K562 (cell line): ENCODE results near the gene ADGRD1.

Experiments used
- CTCF ChIP-seq, 3 experiments: IDR thresholded peaks in 2 of 3; conservative IDR thresholded peaks in 1 of 3; 2 replicates each; pipeline ENCODE4 v1.5.1; 2011 to 2012; ENCODE audit warnings: low read length in 3 of 3, mild to moderate bottlenecking in 3 of 3, control low read depth in 2 of 3, improper control_type of control experiment in 1 of 3, inconsistent platforms in 1 of 3, low read depth in 1 of 3, mixed read lengths in 1 of 3, moderate library complexity in 1 of 3; ENCODE audit not compliant: insufficient read depth in 2 of 3
- GABPB1 ChIP-seq: sonication (generic); formaldehyde crosslinking; IDR thresholded peaks from 2 replicates; pipeline ENCODE4 v1.8.0; 2022; ENCODE audit warnings: mild to moderate bottlenecking, missing genetic modification reagents
- KLF13 ChIP-seq: fragments of 450-650 bp; IDR thresholded peaks from 2 replicates; pipeline ENCODE4 v1.6.1; 2016; ENCODE audit warnings: missing genetic modification characterization, low read depth, mild to moderate bottlenecking, missing compliant biosample characterization, moderate library complexity, borderline replicate concordance
- POLR2A ChIP-seq: fragments of 450-650 bp; conservative IDR thresholded peaks from 2 replicates; pipeline ENCODE4 v1.6.1; 2016
- RAD51 ChIP-seq: fragments of 450-650 bp; IDR thresholded peaks from 2 replicates; pipeline ENCODE4 v1.7.1; 2016; ENCODE audit warnings: low read depth, mild to moderate bottlenecking, borderline replicate concordance
- RFX1 ChIP-seq: fragments of 450-650 bp; IDR thresholded peaks from 2 replicates; pipeline ENCODE4 v1.6.1; 2016; ENCODE audit warnings: mild to moderate bottlenecking, moderate library complexity
- ZFP36 ChIP-seq: fragments of 150-350 bp; IDR thresholded peaks from 2 replicates; pipeline ENCODE4 v1.6.1; 2018; ENCODE audit warnings: low read length, low read depth; ENCODE audit not compliant: partially characterized antibody
- ZNF589 ChIP-seq: fragments of 200-800 bp; sonication (Bioruptor generic); IDR thresholded peaks from 2 replicates; pipeline ENCODE4 v1.6.1; 2016; ENCODE audit warnings: low read depth, missing genetic modification characterization, missing compliant biosample characterization

GRCh38 chr12:131001493-131001892, 47.8 kb downstream of the ADGRD1 start:
- TF ChIP-seq RAD51 (no peak), ZFP36 (no peak), KLF13 (tag) (no peak), ZNF589 (no peak), POLR2A (no peak), RFX1 (no peak), GABPB1 (CRISPR knock-in tag) (no peak), CTCF (IDR thresholded peaks at IDR 0.05 in 2 of 3, conservative IDR thresholded peaks at IDR 0.05 in 1 of 3; ENCODE audit: insufficient read depth in 2 of 3, low read depth in 1 of 3, low read length in 3 of 3) (no peak)
